ENCODE results near the gene FCRL3. TPM values are rescaled to one million over a fixed set of nuclear protein-coding genes. Genes with fewer than 3 reads are reported as not detected.

The FCRL3 gene
- total and polyA plus RNA-seq, 2 donors from 2014 or later, result 1.4 TPM; not detected in 1

DNA sequence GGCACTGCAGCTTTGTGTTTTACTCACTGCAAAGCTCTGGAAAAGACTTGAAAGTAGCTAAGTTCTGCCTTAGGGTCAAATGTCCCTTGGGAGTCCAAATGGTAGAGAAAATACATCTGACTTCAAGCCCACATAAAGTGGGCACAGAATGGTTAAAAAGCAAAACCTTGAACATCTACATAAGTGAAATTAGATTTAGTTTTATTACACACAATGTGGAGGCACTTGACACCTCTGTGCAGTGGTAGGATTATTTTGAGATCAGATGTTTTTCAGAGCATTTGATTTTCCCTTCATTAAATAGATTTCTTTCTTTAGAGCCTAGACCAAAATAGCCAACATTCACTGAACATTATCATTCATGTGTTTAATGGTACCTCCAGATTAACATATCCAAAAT lies 11.2 kb upstream of the FCRL3 start:
- Histone ChIP-seq H3K9me3 (ENCODE audit: control insufficient read depth in 2 of 3, insufficient read depth in 1 of 3, low read length in 3 of 3) (no peaks in the 10 kb centered on the region), H3K27ac (ENCODE audit: low read depth in 2 of 2, low read length in 2 of 2) (no peak overlapping the region), H3K4me3 (ENCODE audit: low read length in 3 of 3) (no peak overlapping the region), H3K36me3 (ENCODE audit: control insufficient read depth in 2 of 3, insufficient read depth in 3 of 3, low read length in 3 of 3) (no peaks in the 10 kb centered on the region), H3K4me1 (ENCODE audit: control insufficient read depth in 2 of 3, insufficient read depth in 2 of 3, low read depth in 1 of 3, low read length in 3 of 3) (no peaks in the 10 kb centered on the region), H3K27me3 (ENCODE audit: control insufficient read depth, insufficient read depth, low read length) (no peaks in the 10 kb centered on the region), H3K9ac (ENCODE audit: low read length in 3 of 3) (no peak overlapping the region)
- no peak for FAIRE-seq
- intact Hi-C loops (cut with DNase I), result no loop called here
- no peak for DNase-seq
- TF ChIP-seq, protein P1, sequence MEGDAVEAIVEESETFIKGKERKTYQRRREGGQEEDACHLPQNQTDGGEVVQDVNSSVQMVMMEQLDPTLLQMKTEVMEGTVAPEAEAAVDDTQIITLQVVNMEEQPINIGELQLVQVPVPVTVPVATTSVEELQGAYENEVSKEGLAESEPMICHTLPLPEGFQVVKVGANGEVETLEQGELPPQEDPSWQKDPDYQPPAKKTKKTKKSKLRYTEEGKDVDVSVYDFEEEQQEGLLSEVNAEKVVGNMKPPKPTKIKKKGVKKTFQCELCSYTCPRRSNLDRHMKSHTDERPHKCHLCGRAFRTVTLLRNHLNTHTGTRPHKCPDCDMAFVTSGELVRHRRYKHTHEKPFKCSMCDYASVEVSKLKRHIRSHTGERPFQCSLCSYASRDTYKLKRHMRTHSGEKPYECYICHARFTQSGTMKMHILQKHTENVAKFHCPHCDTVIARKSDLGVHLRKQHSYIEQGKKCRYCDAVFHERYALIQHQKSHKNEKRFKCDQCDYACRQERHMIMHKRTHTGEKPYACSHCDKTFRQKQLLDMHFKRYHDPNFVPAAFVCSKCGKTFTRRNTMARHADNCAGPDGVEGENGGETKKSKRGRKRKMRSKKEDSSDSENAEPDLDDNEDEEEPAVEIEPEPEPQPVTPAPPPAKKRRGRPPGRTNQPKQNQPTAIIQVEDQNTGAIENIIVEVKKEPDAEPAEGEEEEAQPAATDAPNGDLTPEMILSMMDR (IDR thresholded peaks at IDR 0.05; ENCODE audit: borderline replicate concordance, extremely low read depth, insufficient read depth), result no peak

DNA sequence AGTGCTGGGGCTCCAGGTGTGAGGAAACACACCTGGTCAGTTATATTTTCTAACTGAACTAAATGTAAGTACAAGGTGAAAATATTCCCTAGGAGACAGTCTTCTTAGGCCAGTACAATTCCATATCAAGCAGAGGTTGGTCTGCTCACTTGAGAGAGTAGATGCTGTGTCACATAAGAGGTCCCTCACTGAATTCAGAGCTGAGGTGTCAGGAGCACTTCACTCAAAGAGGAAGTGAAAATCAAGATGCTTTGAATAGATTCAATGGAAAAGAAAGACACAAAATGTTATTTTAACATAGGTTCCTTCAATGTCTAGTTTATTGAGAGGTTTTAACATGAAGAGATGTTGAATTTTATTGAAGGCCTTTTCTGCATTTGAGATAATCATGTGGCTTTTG lies 4.3 kb upstream of the FCRL3 start:
- TF ChIP-seq, protein P1 (IDR thresholded peaks at IDR 0.05; ENCODE audit: borderline replicate concordance, extremely low read depth, insufficient read depth), result no peak
- H3K4me1 ChIP-seq (ENCODE audit: control insufficient read depth in 2 of 3, insufficient read depth in 2 of 3, low read depth in 1 of 3, low read length in 3 of 3), result no peaks in the 10 kb centered on the region
- H3K27ac ChIP-seq (ENCODE audit: low read depth in 2 of 2, low read length in 2 of 2), result no peak overlapping the region
- no peak overlapping the region for H3K9ac ChIP-seq (ENCODE audit: low read length in 3 of 3)
- H3K36me3 ChIP-seq (ENCODE audit: control insufficient read depth in 2 of 3, insufficient read depth in 3 of 3, low read length in 3 of 3), result no peaks in the 10 kb centered on the region
- DNase-seq, result no peak
- intact Hi-C loops (cut with DNase I), result no loop called here
- no peak overlapping the region for H3K4me3 ChIP-seq (ENCODE audit: low read length in 3 of 3)
- FAIRE-seq, result no peak
- H3K27me3 ChIP-seq (ENCODE audit: control insufficient read depth, insufficient read depth, low read length), result no peaks in the 10 kb centered on the region
- no peaks in the 10 kb centered on the region for H3K9me3 ChIP-seq (ENCODE audit: control insufficient read depth in 2 of 3, insufficient read depth in 1 of 3, low read length in 3 of 3)

DNA sequence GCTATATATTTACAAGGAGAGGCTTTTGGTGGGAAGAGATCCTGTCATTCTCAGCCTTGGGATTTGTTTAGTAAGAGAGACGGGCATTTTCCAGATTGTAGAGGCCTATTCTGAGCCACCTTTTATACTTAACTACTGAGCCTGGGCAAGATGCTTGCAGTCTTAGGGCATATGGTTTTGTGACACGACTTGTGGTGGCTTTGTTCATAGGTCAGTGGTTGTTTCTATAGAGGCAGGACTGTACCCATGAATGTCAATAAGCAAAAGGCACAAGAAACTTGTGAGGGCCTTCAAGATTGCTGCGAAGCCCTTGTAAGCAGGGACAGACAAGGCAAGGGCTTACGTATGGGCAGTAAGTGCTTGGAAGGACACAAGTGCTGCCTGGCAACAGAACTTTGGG lies 3.4 kb upstream of the FCRL3 start:
- FAIRE-seq (no peak), DNase-seq (no peak)
- Histone ChIP-seq H3K9ac (ENCODE audit: low read length in 3 of 3) (no peak overlapping the region), H3K27ac (ENCODE audit: low read depth in 2 of 2, low read length in 2 of 2) (no peak overlapping the region), H3K4me3 (ENCODE audit: low read length in 3 of 3) (no peak overlapping the region), H3K4me1 (ENCODE audit: control insufficient read depth in 2 of 3, insufficient read depth in 2 of 3, low read depth in 1 of 3, low read length in 3 of 3) (no peaks in the 10 kb centered on the region), H3K36me3 (ENCODE audit: control insufficient read depth in 2 of 3, insufficient read depth in 3 of 3, low read length in 3 of 3) (no peaks in the 10 kb centered on the region), H3K9me3 (ENCODE audit: control insufficient read depth in 2 of 3, insufficient read depth in 1 of 3, low read length in 3 of 3) (no peaks in the 10 kb centered on the region), H3K27me3 (ENCODE audit: control insufficient read depth, insufficient read depth, low read length) (no peaks in the 10 kb centered on the region)
- intact Hi-C loops (cut with DNase I), result no loop called here
- TF ChIP-seq, protein P1 (IDR thresholded peaks at IDR 0.05; ENCODE audit: borderline replicate concordance, extremely low read depth, insufficient read depth), result no peak

DNA sequence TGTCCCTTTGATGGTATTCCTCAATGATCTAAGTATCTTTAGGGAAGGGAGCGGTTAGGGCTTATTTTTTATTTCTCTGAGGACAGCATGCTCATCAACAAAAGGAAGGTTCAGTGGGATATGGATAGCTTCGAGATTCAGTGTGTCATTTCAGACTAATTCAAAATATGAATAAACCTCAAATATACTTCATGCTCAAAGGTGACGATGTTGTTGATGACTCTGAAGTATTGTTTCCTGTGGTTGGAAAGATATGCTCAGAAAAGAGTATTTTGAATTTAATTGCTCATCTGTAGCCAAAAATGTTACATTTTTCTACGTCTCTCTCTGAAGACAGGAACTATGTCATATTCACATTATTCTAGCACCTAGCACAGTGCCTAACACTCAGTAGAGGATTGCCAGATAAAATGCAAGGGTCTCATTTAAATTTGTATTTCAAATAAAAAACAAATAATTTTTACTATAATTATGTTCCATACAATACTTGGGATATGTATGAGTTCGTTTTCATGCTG lies 1.8 kb upstream of the FCRL3 start:
- H3K9me3 ChIP-seq (ENCODE audit: control insufficient read depth in 2 of 3, insufficient read depth in 1 of 3, low read length in 3 of 3), result no peaks in the 10 kb centered on the region
- TF ChIP-seq, protein P1 (IDR thresholded peaks at IDR 0.05; ENCODE audit: borderline replicate concordance, extremely low read depth, insufficient read depth), result no peak
- no peak overlapping the region for H3K4me3 ChIP-seq (ENCODE audit: low read length in 3 of 3)
- DNase-seq (no peak), FAIRE-seq (no peak)
- H3K4me1 ChIP-seq (ENCODE audit: control insufficient read depth in 2 of 3, insufficient read depth in 2 of 3, low read depth in 1 of 3, low read length in 3 of 3), result no peaks in the 10 kb centered on the region
- no peaks in the 10 kb centered on the region for H3K27me3 ChIP-seq (ENCODE audit: control insufficient read depth, insufficient read depth, low read length)
- no peaks in the 10 kb centered on the region for H3K36me3 ChIP-seq (ENCODE audit: control insufficient read depth in 2 of 3, insufficient read depth in 3 of 3, low read length in 3 of 3)
- no peak overlapping the region for H3K9ac ChIP-seq (ENCODE audit: low read length in 3 of 3)
- intact Hi-C loops (cut with DNase I), result no loop called here
- H3K27ac ChIP-seq (ENCODE audit: low read depth in 2 of 2, low read length in 2 of 2), result no peak overlapping the region
